Tibial nerve (tissue), 4 donors: ENCODE measurements around the gene PPCS. TPM values are rescaled to one million over a fixed set of nuclear protein-coding genes. Genes with fewer than 3 reads are reported as not detected.

Source experiments
- DNase-seq, 2 donors: peaks; one replicate each; pipeline ENCODE4 v3.0.0-alpha.2; 2019; ENCODE audit warnings: low spot score in 2 of 2
- H3K27ac ChIP-seq, 4 donors: fragments of 200-600 bp; sonication (generic) in 3 of 4; one replicate each; pipeline ENCODE4 v1.5.1; 2017 to 2019; ENCODE audit warnings: mild to moderate bottlenecking in 1 of 4
- H3K27me3 ChIP-seq, 2 donors: fragments of 200-600 bp; sonication (generic) in 1 of 2; one replicate each; pipeline versions ENCODE4 v1.5.1 to v1.6.0; 2017 to 2019
- H3K36me3 ChIP-seq, 3 donors: fragments of 200-600 bp; sonication (generic); one replicate each; pipeline ENCODE4 v1.5.1; 2018 to 2019
- H3K4me1 ChIP-seq, 4 donors: fragments of 200-600 bp; sonication (generic) in 3 of 4; one replicate each; pipeline ENCODE4 v1.5.1; 2017 to 2019
- H3K4me3 ChIP-seq, 4 donors: fragments of 200-600 bp; sonication (generic) in 3 of 4; one replicate each; pipeline ENCODE4 v1.5.1; 2017 to 2019; ENCODE audit warnings: mild to moderate bottlenecking in 1 of 4, moderate library complexity in 1 of 4
- H3K9me3 ChIP-seq, 4 donors: fragments of 200-600 bp; sonication (generic) in 3 of 4; one replicate each; pipeline ENCODE4 v1.5.1; 2017 to 2019
- CTCF ChIP-seq, 5 experiments: fragments of 200-600 bp in 3 of 5; fragments of 450-650 bp in 2 of 5; sonication (generic) in 3 of 5; IDR thresholded peaks; one replicate each; pipeline ENCODE4 v1.5.1; 2016 to 2019; ENCODE audit warnings: antibody characterized with exemption in 5 of 5, mild to moderate bottlenecking in 3 of 5, moderate library complexity in 2 of 5
- EP300 ChIP-seq, 2 donors: sonication (generic); formaldehyde crosslinking; IDR thresholded peaks; one replicate each; pipeline ENCODE4 v1.6.1; 2017; ENCODE audit warnings: antibody characterized with exemption in 2 of 2, mild to moderate bottlenecking in 1 of 2
- POLR2A ChIP-seq, 2 donors: fragments of 450-650 bp; IDR thresholded peaks; one replicate each; pipeline ENCODE4 v1.6.1; 2017; ENCODE audit warnings: antibody characterized with exemption in 2 of 2, mild to moderate bottlenecking in 2 of 2, moderate library complexity in 2 of 2
- WGBS, 2 donors: methylation state at CpG; one replicate each; pipeline ENCODE4 v1.1.5; 2018; 5-methylcytosine and 5-hydroxymethylcytosine counted together
- total RNA-seq, 4 donors: library from RNA; depleted of rRNA; stranded (reverse); fragments of >200 nt; gene quantifications; one replicate each; pipeline ENCODE4 v1.1.0, GENCODE V29; 2016

Gene PPCS
- total RNA-seq, 4 donors from 2014 or later, result 21.8 to 50.1 (median 43.0) TPM

- Histone ChIP-seq H3K27ac (no peak overlapping the region), H3K27me3 (no peaks in the 10 kb centered on the region), H3K4me1 (peaks cover 0 to 16% (median 4%) of the 10 kb centered on the region in 4 donors), H3K9me3 (no peaks in the 10 kb centered on the region), H3K36me3 (no peaks in the 10 kb centered on the region), H3K4me3 (no peak overlapping the region)
- WGBS, 2 donors, result 63 to 68% methylated on average over 5 of the region's 5 CpGs
- TF ChIP-seq CTCF (IDR thresholded peaks at IDR 0.05), result no peak
- no peak for DNase-seq
Measured at GRCh38 chr1:42419126-42419821, 37.1 kb upstream of the PPCS start.

GRCh38 chr1:42420121-42420520 is 36.2 kb upstream of the PPCS start:
- Histone ChIP-seq H3K9me3 (no peaks in the 10 kb centered on the region), H3K4me3 (no peak overlapping the region), H3K27me3 (no peaks in the 10 kb centered on the region), H3K36me3 (no peaks in the 10 kb centered on the region), H3K27ac (no peak overlapping the region), H3K4me1 (peaks cover 0 to 16% (median 4%) of the 10 kb centered on the region in 4 donors)
- TF ChIP-seq CTCF (IDR thresholded peaks at IDR 0.05) (no peak), POLR2A (IDR thresholded peaks at IDR 0.05) (no peak), EP300 (IDR thresholded peaks at IDR 0.05) (no peak)
- 77 to 80% methylated on average over 7 of the region's 7 CpGs for WGBS, 2 donors
- DNase-seq, result no peak

- no peak for TF ChIP-seq CTCF (IDR thresholded peaks at IDR 0.05)
- H3K36me3 ChIP-seq, result no peaks in the 10 kb centered on the region
- peaks cover 0 to 16% (median 4%) of the 10 kb centered on the region in 4 donors for H3K4me1 ChIP-seq
- no peak overlapping the region for H3K27ac ChIP-seq
- WGBS, 2 donors, result 13 to 22% methylated on average over 10 of the region's 10 CpGs
- H3K9me3 ChIP-seq, result no peaks in the 10 kb centered on the region
- no peak for DNase-seq
- H3K27me3 ChIP-seq, result no peaks in the 10 kb centered on the region
- no peak overlapping the region for H3K4me3 ChIP-seq
Measured at GRCh38 chr1:42420911-42421585, 35.3 kb upstream of the PPCS start.

- Histone ChIP-seq H3K4me3 (no peak overlapping the region), H3K36me3 (no peaks in the 10 kb centered on the region), H3K27ac (no peak overlapping the region), H3K9me3 (no peaks in the 10 kb centered on the region), H3K27me3 (no peaks in the 10 kb centered on the region), H3K4me1 (peaks cover 0 to 16% (median 4%) of the 10 kb centered on the region in 4 donors)
- WGBS, 2 donors, result 66 to 69% methylated on average over 9 of the region's 9 CpGs
- DNase-seq, result no peak
- TF ChIP-seq POLR2A (IDR thresholded peaks at IDR 0.05), result no peak
- TF ChIP-seq EP300 (IDR thresholded peaks at IDR 0.05), result no peak
- no peak for TF ChIP-seq CTCF (IDR thresholded peaks at IDR 0.05)
Measured at GRCh38 chr1:42422737-42423136, 33.6 kb upstream of the PPCS start.

GRCh38 chr1:42423681-42424080 is 32.7 kb upstream of the PPCS start:
- Histone ChIP-seq H3K27me3 (no peaks in the 10 kb centered on the region), H3K27ac (no peak overlapping the region), H3K9me3 (no peaks in the 10 kb centered on the region), H3K4me1 (peaks cover 0 to 16% (median 4%) of the 10 kb centered on the region in 4 donors), H3K36me3 (no peaks in the 10 kb centered on the region), H3K4me3 (no peak overlapping the region)
- no peak for DNase-seq
- TF ChIP-seq EP300 (IDR thresholded peaks at IDR 0.05) (no peak), CTCF (IDR thresholded peaks at IDR 0.05) (no peak), POLR2A (IDR thresholded peaks at IDR 0.05) (no peak)
- WGBS, 2 donors, result 88 to 89% methylated on average over 3 of the region's 3 CpGs
